Measurements from ENCODE around the gene IL1RAPL1. TPM values are rescaled to one million over a fixed set of nuclear protein-coding genes. Genes with fewer than 3 reads are reported as not detected.

Gene IL1RAPL1
- total and polyA plus RNA-seq, 8 donors: 0.05 to 0.20 (median 0.09) TPM; not detected in 5

GRCh38 chrX:29172880-29173279 is 585.6 kb downstream of the IL1RAPL1 start:
- ATAC-seq (no peak), FAIRE-seq (no peak)
- no peak overlapping the region for H3K4me3 ChIP-seq

GRCh38 chrX:29187264-29187663 is 600.0 kb downstream of the IL1RAPL1 start:
- 41 to 46% methylated on average over 2 of the region's 2 CpGs for WGBS, 2 donors
- no peak for FAIRE-seq
- TF ChIP-seq, protein P1, sequence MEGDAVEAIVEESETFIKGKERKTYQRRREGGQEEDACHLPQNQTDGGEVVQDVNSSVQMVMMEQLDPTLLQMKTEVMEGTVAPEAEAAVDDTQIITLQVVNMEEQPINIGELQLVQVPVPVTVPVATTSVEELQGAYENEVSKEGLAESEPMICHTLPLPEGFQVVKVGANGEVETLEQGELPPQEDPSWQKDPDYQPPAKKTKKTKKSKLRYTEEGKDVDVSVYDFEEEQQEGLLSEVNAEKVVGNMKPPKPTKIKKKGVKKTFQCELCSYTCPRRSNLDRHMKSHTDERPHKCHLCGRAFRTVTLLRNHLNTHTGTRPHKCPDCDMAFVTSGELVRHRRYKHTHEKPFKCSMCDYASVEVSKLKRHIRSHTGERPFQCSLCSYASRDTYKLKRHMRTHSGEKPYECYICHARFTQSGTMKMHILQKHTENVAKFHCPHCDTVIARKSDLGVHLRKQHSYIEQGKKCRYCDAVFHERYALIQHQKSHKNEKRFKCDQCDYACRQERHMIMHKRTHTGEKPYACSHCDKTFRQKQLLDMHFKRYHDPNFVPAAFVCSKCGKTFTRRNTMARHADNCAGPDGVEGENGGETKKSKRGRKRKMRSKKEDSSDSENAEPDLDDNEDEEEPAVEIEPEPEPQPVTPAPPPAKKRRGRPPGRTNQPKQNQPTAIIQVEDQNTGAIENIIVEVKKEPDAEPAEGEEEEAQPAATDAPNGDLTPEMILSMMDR (IDR thresholded peaks at IDR 0.05): no peak

More at GRCh38 chrX:29172880-29173279, 585.6 kb downstream of the IL1RAPL1 start:
- TF ChIP-seq, protein P1 (IDR thresholded peaks at IDR 0.05): no peak
- no peaks in the 10 kb centered on the region for H3K27me3 ChIP-seq
- H3K36me3 ChIP-seq: no peaks in the 10 kb centered on the region
- DNase-seq: no peak
- no peaks in the 10 kb centered on the region for H3K9me3 ChIP-seq
- 70 to 78% methylated on average over 3 of the region's 3 CpGs for WGBS, 2 donors
- intact Hi-C loops (cut with DNase I): no loop called here
- no peak overlapping the region for H3K27ac ChIP-seq
- no peaks in the 10 kb centered on the region for H3K4me1 ChIP-seq

DNA sequence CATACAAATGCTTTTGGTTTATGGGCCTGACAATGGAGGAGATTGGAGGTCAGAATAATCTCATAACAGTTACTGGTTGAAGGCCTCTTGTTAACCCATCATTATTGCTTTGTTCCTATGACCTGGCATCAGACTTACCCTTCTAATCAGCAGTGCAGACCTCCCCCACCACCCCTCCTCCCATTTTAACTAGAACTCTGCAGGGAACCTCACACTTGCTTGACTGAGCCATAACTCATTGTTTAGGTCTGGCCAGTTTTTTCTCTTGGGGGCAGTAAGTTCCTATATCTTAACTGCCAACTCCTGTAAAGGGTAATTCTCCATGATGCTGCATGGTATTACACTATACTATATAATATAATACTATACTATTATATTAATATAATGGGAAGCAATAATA is 609.3 kb downstream of the IL1RAPL1 start:
- no peak overlapping the region for H3K4me3 ChIP-seq
- ATAC-seq (no peak), DNase-seq (no peak), FAIRE-seq (no peak)
- no peaks in the 10 kb centered on the region for H3K36me3 ChIP-seq
- TF ChIP-seq, protein P1 (IDR thresholded peaks at IDR 0.05): no peak
- intact Hi-C loops (cut with DNase I): no loop called here
- no peaks in the 10 kb centered on the region for H3K4me1 ChIP-seq
- no peaks in the 10 kb centered on the region for H3K9me3 ChIP-seq
- H3K27me3 ChIP-seq: peaks cover 0 to 10% (median 0%) of the 10 kb centered on the region in 4 donors
- H3K27ac ChIP-seq: no peak overlapping the region

More at GRCh38 chrX:29187264-29187663, 600.0 kb downstream of the IL1RAPL1 start:
- intact Hi-C loops (cut with DNase I): no loop called here
- H3K27me3 ChIP-seq: peaks cover 0 to 11% (median 0%) of the 10 kb centered on the region in 4 donors
- no peak for DNase-seq
- no peak for ATAC-seq
- H3K4me1 ChIP-seq: no peaks in the 10 kb centered on the region
- peaks cover 0 to 4% (median 0%) of the 10 kb centered on the region in 4 donors for H3K9me3 ChIP-seq
- H3K27ac ChIP-seq: no peak overlapping the region
- H3K4me3 ChIP-seq: no peak overlapping the region
- no peaks in the 10 kb centered on the region for H3K36me3 ChIP-seq

DNA sequence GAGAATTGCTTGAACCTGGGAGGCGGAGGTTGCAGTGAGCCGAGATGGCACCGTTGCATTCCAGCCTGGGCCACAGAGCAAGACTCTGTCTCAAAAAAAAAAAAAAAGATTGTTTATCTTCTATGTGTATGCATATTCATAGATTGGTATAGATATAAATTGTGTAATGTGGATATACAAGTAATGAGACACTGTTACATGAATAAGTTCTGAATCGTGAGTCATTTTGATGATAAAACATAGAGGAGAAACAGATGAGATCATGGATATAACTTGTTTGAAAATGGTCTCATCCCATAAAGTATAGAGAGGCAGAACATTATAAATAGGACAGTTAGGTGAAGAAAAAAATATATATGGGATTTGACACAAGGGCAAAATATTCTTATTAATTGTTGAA is 628.0 kb downstream of the IL1RAPL1 start:
- Histone ChIP-seq H3K4me1 (no peaks in the 10 kb centered on the region), H3K9me3 (no peaks in the 10 kb centered on the region), H3K27me3 (peaks cover 0 to 10% (median 1%) of the 10 kb centered on the region in 4 donors), H3K36me3 (no peaks in the 10 kb centered on the region), H3K27ac (no peak overlapping the region), H3K4me3 (no peak overlapping the region)
- intact Hi-C loops (cut with DNase I): no loop called here
- FAIRE-seq: no peak
- TF ChIP-seq, protein P1 (IDR thresholded peaks at IDR 0.05): no peak
- 63 to 72% methylated on average over 4 of the region's 4 CpGs for WGBS, 2 donors
- DNase-seq: no peak
- ATAC-seq: no peak

DNA sequence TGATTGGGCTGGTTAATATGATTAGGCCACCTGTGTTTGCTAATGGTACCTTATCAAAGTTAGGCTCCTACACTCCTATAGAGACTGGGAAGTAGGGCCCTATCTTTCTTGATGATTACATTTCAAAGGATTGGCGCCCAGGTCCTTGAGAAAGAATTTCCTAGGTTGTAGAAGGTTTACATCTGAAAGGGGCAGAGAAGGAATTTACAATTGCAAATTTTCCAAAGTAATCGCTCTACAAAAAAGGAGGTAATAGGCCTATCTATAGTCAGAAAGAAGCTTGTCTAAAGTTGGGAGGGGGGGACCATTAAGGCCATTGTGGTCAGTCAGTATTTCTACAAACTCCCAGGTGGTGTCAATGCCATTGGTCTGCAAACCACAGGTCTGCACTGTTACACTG is 638.4 kb downstream of the IL1RAPL1 start:
- DNase-seq (no peak), FAIRE-seq (no peak), ATAC-seq (no peak)
- H3K36me3 ChIP-seq: no peaks in the 10 kb centered on the region
- H3K4me3 ChIP-seq: no peak overlapping the region
- 28 to 62% methylated on average over 2 of the region's 2 CpGs for WGBS, 2 donors
- intact Hi-C loops (cut with DNase I): no loop called here
- H3K9me3 ChIP-seq: no peaks in the 10 kb centered on the region
- H3K4me1 ChIP-seq: no peaks in the 10 kb centered on the region
- TF ChIP-seq, protein P1 (IDR thresholded peaks at IDR 0.05): no peak
- no peak overlapping the region for H3K27ac ChIP-seq
- peaks cover 0 to 3% (median 0%) of the 10 kb centered on the region in 4 donors for H3K27me3 ChIP-seq
